NK-92 treated with Interleukin-12 subunit alpha and Interleukin-12 subunit beta, amount 100 ng/mL, for 24 hours (cell line): ENCODE data around the gene SLC19A1.

ENCODE experiments used
- DNase-seq: peaks from one replicate; lab custom pipeline; 2025; lab: John Stamatoyannopoulos, UW

SLC19A1 gene

DNA sequence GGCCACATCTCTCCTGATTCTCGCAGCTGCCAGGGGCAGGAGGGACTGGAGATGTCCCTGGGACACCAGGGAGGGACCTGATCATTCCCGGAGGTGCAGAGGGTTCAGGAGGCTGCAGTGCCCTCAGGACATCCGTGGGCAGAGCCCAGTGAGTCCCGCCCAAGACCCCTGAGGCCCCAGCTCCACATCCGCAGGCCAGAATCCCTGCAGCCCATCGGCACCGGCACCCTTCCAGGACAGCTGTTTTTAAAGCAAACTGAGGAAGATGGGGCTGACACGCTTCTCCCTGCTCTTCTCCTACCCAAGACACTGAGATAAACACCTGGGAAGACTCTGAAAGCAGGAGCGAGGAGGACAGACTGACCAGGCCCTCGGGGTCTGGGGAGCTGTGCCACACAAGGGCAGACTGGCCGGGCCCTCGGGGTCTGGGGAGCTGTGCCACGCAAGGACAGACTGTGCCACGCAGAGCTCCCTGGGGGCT is 25.5 kb downstream of the SLC19A1 start:
- no peak for DNase-seq

- DNase-seq, result no peak
Observed at GRCh38 chr21:45516071-45516670, 26.1 kb downstream of the SLC19A1 start.

GRCh38 chr21:45515241-45516061 is 26.8 kb downstream of the SLC19A1 start:
- DNase-seq, result no peak

GRCh38 chr21:45514311-45515021 is 27.8 kb downstream of the SLC19A1 start:
- DNase-seq, result no peak

- no peak for DNase-seq
Observed at GRCh38 chr21:45513741-45514310, 28.4 kb downstream of the SLC19A1 start.

DNA sequence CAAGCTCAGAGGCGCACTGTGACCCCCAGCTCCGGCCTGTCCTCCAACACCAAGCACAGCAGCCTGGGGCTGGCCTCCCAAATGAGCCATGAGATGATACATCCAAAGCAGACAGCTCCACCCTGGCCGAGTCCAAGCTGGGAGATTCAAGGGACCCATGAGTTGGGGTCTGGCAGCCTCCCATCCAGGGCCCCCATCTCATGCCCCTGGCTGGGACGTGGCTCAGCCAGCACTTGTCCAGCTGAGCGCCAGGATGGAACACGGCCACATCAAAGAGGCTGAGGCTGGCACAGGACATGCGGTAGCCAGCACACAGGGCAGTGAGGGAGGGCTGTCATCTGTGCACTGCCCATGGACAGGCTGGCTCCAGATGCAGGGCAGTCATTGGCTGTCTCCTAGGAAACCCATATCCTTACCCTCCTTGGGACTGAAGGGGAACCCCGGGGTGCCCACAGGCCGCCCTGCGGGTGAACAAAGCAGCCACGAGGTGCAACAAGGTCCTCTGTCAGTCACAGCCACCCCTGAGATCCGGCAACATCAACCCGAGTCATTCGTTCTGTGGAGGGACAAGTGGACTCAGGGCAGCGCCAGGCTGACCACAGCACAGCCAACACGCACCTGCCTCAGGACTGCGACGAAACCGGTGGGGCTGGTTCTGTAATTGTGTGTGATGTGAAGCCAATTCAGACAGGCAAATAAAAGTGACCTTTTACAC is 29.1 kb downstream of the SLC19A1 start:
- no peak for DNase-seq

DNA sequence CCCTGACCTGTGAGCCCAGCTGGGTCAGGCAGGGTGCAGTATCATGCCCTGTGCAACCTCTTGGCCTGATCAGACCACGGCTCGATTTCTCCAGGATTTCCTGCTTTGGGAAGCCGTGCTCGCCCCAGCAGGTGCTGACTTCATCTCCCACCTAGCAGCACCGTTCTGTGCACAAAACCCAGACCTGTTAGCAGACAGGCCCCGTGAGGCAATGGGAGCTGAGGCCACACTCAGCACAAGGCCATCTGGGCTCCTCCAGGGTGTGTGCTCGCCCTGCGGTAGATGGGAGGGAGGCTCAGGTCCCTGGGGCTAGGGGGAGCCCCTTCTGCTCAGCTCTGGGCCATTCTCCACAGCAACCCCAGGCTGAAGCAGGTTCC is 29.6 kb downstream of the SLC19A1 start:
- no peak for DNase-seq

- no peak for DNase-seq
Observed at GRCh38 chr21:45511661-45512431, 30.4 kb downstream of the SLC19A1 start.

- no peak for DNase-seq
Observed at GRCh38 chr21:45511007-45511406, 31.2 kb downstream of the SLC19A1 start.

DNA sequence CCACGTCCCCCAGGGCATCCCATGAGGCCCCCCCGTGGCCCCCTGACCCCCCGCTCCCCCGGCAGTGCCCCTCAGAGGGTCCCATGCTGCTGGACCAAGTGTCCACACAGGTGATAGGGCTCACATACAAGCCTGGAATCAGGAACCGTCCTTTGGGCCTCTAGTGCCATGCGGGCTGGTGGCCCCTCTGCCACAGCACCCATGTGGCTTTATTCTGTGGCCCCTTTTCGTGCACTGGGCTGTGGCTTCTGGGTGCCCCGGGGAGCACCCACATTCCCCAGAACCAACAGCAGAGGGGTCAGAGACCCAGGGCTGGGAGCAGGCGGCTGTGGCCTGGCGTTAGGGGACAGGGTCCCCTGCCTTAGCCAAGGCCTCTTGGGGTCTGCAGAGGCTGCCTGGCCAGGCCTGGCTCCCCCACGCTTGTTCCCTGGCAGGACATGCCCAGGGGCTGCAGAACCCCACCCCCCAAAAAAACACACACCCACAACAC is 31.7 kb downstream of the SLC19A1 start:
- DNase-seq, result no peak

GRCh38 chr21:45509566-45510465 is 32.4 kb downstream of the SLC19A1 start:
- DNase-seq, result no peak

- no peak for DNase-seq
Observed at GRCh38 chr21:45508607-45509565, 33.4 kb downstream of the SLC19A1 start.

GRCh38 chr21:45507888-45508508 is 34.2 kb downstream of the SLC19A1 start:
- no peak for DNase-seq

DNA sequence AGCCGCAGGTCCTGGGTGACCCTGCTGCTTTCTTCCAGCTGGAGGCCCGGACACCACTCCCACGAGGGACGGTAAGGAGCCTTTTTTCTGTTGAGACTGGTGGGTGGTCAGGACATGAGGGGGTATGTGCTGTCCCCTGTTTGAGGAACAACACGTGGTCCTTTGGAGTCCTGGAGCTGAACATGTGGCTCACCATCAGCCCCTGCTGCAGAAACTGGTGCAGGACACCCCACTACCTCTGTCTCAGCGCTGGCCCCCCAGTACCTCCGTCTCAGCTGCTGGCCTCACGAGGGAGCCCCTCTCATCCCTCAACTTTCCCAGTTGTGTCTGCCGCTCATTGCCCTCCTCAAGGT is 34.7 kb downstream of the SLC19A1 start:
- DNase-seq, result no peak

GRCh38 chr21:45506836-45507522 is 35.3 kb downstream of the SLC19A1 start:
- DNase-seq, result no peak

DNA sequence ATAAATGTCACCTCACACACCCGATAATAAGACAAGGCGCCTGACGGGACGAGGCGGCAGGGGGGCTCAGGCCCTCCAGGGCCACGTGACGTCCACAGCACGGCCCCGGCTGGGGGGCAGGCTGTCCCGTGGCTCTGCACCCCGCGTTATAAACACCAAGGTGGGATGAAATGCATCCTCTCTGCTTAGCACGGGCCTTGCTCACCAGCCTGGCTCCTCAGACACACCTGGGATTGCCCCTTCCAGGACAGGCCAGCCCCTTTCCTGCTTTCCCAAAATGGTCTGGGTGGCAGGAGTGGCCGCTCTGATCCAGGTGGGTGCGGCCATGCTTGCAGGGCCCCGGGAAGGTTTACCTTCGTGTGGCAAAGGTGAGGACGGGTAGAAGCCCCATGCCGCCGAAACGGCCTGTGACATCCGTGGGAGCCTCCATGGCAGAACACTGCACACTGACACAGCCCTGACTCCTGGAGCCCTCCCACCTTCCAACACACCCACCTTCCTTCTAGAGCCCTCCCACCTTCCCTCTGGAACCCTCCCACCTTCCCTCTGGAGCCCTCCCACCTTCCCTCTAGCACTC is 35.9 kb downstream of the SLC19A1 start:
- no peak for DNase-seq

GRCh38 chr21:45505416-45506021 is 36.7 kb downstream of the SLC19A1 start:
- DNase-seq, result no peak
